HTERT RPE-1 (cell line): Measurements from ENCODE around the gene TNFSF18.
"Not testable (repeated sequence)": the region's sequence is repeated elsewhere in the genome, so short reads cannot be mapped to it uniquely, and the experiment has no call there.

Experiments
- in situ Hi-C: fragments of 300-500 bp; cut with MboI; formaldehyde crosslinking; loops from 4 replicates; pipeline ENCODE4 v1.14.3; 2020; ENCODE audit warnings: low sequenced_read_pairs

The TNFSF18 gene, protein sequence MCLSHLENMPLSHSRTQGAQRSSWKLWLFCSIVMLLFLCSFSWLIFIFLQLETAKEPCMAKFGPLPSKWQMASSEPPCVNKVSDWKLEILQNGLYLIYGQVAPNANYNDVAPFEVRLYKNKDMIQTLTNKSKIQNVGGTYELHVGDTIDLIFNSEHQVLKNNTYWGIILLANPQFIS

DNA sequence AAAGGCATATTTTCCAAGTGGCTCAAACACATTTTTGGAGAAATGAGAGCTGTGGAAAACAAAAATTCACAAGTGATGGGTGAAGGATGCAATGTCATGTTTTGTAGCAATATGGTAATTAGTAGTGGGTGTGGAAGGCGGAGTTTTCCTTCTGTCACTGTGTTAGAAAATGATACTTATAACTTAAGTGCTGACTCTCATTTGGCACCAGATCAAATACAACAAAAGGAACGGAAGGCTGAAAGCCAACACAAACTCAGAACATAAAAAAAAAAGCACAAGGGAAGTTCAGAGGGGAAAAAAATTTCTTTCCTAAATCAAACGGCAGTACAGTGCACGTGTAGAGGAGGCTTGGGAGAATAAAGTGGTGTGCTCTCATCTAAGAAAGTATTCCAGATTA is at the start of gene TNFSF18:
Gene TNFSF18 (minus strand): TSS at position 77 of the 400 bp plus-strand sequence. CDS start 45 bp downstream, at position 32.
- in situ Hi-C loops: no loop called here

DNA sequence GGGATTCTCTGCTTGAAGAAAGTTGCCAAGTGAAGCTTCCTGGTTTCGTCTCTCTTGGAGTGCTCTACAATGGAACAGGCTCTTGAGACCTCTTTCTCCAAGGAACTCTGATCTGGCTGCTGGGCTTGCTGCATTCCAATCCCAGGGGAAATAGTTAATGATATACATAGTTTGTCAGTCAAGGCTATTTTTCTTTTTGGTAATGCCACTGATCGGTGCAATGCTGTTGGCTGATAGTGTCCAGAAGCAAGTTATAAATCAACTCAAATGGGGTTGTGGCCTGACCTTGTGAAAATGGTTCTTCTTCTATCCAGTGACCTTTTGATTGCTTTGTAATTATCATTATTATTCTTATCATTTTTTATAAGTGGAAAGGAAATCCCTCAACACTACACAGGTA is 48.4 kb upstream of the TNFSF18 start:
- in situ Hi-C loops: no loop called here

DNA sequence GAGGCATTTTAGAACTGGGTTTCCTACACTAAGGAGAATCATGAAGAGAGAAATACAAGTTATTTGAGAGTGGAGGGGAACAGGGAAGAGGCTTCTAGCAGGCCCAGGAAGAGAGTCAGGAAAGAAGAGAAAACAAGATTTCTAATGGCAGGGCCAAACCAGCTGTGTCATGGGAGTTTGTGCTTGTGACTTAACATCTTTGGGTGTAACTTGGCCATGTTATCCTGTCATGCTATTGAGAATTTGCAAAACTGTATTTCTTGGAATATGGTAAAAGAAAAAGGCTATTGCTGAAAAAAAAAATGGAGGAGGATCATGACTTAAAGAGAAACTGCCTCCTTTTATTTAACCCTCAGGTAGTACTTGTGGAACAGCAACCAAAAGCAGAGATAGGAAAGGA is 47.4 kb upstream of the TNFSF18 start:
- in situ Hi-C loops: no loop called here

DNA sequence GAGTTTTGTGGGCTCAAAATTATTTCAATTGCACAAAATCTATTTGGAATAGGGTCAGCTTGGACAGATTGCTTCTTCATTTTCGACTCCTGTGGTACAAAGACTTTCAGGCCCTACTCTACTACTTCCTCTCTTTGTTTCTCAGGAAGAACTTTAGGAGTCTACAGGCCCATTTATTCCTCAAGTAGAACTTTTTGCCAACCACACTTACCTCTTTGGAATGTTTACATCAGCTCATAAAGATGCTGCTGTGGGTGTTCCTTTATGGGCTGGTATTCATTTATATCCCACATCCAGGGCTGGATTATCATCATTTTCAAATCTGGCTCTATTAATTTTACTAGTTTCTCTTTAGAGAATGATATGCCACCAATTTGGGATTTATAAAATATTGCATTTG is 46.3 kb upstream of the TNFSF18 start:
- in situ Hi-C loops: no loop called here

DNA sequence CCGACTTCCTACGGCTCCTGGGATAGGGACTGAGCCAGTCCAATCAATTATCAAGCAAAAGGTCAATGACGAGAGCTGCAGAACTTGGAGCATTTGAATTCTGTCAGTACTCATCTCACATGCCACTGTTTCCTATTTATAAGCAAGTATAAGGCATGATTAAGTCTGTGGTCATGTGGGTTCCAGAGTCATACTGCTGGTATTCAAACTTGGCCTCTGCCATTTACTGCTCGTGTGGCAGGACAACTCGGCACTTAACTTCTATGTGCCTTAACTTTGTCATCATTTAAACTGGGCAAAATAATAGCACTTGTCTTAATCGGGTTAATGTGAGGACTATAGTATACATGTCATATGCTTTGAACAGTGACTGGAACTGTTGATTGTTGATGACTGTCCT is 44.9 kb upstream of the TNFSF18 start:
- in situ Hi-C loops: no loop called here

DNA sequence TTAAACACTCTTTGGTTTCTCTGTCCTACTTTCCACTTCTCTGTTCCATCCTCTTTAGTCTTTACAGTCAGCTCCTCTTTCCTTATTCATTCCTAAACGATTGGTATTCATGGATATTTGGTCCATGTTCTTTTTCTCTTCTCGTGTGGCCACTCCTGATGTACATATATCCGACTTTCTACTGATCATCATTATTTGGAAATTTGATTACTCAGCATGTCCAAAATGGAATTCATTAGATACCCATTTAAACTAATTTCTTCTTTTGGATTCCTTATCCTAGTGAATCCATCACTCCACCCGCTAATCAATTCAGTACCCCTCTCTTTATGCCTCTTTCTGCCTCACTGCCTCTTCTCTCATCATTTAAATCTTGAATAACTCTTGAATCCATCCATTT is 43.8 kb upstream of the TNFSF18 start:
- in situ Hi-C loops: no loop called here

DNA sequence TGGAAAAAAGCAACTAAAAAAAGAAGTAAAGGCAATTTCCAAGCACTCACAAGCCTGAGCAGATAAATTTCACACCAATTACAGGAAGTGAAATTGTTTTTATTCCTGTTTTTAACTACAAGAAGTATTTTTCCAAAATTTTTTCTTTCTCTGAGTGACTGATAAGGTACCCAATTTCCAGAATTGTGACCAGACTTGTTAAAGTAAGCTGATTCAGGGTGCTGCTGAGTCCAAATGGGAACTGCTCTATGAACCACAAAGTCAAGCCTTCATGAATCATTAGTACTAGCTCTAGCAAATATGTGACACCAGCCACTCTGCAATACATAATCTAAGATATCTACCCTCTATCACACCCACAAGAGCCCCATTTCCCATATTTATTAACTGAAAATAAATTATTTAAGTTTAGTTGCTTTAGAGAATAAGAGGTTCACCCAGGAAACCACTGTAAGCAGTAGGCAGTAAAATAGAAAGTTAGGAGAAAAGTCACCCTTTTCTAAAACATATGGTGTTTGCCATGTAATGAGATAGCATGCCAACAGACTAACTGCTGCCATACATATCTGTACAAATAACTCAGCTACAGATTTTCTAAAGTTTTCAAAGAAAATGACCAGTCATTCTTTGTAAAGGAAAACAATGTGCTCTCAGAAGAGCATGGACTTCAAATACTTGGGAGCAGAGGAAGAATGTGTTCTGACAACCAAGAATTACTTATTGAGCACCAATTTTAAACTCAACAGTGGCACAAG is 43.1 kb upstream of the TNFSF18 start:
- in situ Hi-C loops: no loop called here

DNA sequence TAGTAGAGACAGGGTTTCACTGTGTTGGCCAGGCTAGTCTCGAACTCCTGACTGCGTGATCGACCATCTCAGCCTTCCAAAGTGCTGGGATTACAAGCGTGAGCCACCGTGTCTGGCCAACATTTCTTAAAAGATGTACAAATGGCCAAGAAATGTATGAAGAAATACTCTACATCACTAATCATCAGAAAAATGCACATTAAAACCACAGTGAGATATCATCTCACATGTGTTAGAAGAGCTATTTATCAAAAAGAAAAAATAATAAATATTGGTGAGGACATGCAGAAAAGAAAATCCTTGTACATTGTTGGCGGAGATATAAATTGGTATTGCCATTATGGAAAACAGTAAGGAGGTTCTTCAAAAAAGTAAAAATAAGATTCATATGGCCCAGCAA is 33.6 kb upstream of the TNFSF18 start:
- in situ Hi-C loops: no loop called here

DNA sequence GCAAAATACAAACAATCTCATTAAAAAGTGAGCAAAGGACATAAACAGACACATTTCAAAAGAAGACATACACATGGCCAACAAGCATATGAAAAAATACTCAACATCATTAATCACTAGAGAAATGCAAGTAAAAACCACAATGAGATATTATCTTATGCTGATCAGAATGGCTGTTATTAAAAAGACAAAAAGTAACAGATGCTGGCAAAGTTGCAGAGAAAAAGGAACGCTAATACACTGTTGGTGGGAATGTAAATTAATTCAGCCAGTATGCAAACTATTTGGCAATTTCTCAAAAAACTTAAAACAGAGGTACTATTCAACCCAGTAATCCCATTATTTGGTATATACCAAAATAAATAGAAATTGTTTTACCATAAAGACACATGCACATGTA is 32.2 kb upstream of the TNFSF18 start:
- in situ Hi-C loops: no loop called here

DNA sequence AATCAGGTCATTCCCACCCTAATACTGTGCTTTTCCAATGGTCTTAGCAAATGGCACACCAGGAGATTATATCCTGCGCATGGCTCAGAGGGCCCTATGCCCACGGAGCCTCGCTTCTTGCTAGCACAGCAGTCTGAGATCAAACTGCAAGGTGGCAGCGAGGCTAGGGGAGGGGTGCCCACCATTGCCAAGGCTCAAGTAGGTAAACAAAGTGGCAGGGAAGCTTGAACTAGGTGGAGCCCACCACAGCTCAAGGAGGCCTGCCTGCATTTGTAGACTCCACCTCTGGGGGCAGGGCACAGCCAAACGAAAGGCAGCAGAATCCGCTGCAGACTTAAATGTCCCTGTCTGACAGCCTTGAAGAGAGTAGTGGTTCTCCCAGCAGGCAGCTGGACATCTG is 23.5 kb upstream of the TNFSF18 start:
- in situ Hi-C loops: not testable (repeated sequence)

DNA sequence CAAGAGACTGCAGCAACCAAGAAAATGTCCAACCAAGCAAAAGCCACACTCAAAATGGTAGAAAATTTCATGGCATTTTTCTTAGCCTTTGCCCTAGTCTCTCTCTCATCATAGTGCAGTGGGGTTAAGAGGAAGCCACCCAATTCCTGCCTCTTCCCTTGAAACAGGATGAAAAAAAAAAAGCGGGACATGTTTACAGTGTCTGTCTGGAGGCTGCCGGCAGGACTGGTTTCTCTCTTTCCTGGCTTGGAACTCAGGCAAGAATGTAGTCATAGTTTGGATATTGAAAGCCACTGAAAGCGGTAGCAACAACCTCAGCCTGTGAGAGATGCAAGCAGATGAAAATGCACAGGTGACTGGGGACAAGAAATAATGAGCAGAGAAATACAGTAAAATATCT is 13.3 kb upstream of the TNFSF18 start:
- in situ Hi-C loops: no loop called here

DNA sequence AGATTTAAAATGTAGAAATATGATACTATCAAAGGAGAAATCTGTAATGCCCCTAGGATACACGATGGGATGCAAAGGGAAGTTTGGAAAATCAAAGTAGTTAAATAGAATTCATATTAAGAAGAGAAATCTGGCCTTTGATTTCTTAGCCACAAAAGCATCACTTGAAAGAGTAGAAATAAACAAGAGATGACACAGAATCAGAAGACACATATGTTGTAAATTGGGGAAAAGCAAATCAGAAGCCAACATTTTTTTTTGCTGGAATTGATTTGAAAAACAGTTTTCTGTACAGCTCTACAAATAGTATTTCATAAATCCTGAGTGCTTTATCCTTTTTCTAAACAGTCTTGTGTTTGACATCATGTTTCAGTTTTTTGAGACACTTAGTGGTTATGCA is 12.4 kb upstream of the TNFSF18 start:
- in situ Hi-C loops: no loop called here

DNA sequence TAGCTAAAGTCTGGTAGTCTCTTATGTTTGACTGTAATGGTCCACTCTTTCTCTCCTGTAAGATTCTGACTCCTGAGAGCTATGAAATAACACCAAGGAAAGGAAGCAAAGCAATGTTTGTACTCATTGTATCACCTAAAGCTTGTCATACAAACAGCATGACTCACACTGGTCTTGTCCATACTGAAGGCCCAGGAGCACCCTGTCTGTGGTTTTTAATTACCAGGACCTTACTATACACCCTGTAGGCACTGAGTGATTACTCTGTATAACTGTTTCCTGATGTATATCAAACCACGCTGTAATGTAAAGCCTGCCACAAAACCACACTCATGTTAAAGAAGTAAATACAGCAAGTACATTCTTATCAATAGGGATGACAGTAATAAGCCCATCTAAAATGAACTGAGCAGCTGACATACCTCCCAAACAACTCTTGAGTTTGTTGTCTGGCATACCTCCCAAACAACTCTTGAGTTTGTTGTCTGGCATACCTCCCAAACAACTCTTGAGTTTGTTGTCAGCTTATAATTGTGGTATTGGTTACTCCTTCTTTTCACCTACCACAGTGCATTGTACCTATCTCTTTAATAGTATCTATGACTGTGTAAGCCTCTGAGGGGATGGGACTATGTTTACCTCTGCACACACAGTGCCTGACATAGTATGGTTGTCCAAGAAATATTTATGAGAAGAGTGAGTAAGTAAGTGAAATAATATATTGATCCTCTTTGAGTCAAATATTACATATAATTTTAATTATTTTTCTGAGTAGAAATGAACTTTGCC is 11.6 kb upstream of the TNFSF18 start:
- in situ Hi-C loops: no loop called here

DNA sequence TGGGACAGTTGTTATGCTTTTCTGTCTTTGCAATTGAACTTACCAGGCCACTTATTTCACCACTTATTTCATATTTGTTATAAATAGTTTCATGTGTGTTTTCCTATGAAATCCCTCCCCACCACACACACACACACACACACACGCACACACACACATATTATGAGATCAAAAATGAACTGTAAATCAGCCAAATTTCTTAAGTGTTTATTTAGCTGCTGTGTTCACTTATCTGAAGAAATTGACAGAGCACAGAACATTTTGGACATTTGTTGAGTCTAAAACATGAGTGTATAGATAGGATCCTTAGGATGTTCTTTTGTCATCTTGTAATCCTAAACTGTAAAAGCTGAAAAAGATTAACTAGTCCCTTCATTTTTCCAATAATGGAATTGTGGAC is 7.8 kb upstream of the TNFSF18 start:
- in situ Hi-C loops: no loop called here

DNA sequence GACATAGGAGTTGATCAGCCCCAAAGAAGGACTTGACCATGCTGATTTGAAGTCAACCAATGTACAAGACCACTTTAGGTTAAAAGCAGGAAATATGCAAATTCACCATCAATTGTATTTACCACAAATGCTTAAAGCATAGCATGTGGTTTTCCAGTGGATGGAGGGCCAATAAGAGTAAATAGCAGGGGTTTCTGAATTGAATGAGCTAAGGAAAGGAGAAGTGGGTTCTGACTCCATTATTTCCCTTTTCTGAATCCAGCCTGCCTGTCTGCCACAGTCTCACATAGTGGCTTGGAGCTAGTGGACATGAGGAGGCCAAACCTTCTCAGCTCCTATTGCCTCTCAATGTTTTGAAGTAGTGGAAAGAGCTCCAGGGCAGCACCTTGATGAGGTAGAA is 7.2 kb upstream of the TNFSF18 start:
- in situ Hi-C loops: no loop called here

DNA sequence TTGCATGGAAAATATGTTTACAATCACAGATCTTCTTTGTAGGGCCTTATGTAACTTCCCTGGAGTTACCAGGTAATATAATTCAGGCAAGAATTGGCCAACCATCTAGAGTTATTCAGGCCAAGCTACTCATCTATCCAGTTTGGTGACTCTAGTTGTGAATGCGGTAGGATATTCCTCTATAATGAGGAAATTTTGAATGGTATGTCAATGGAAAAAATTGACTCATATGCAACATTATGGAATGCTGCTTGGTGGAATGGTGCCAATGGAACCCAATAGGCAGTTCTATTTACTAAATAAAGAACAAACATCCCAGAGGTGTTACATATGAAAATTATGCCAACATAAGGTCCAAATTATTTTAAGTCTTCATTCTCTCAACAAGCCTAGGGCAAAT is 5.6 kb upstream of the TNFSF18 start:
- in situ Hi-C loops: no loop called here

DNA sequence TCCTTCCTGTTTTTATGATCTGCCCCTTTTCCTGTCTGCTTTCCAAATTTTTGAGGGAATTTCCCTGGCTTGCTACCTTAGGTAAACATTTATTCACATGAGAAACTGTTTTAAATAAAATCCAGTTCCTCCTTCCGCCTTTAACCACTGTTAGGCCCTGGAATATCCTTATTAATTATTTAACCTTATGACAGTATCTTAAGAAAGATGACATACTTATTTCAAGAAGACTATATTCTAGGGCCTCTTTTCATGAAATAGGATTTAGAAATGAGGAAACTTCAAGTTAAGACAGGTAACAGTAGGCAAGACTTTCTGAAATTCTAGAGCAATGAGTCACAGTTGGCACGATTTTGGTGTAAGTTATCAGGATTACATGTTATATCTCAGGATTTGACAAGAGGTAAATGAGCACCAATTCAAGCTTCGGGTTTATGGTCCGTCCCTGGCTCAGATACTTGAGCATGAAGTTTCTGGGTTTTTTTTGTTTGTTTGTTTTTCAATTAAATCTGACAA is 2.0 kb upstream of the TNFSF18 start:
- in situ Hi-C loops: no loop called here

DNA sequence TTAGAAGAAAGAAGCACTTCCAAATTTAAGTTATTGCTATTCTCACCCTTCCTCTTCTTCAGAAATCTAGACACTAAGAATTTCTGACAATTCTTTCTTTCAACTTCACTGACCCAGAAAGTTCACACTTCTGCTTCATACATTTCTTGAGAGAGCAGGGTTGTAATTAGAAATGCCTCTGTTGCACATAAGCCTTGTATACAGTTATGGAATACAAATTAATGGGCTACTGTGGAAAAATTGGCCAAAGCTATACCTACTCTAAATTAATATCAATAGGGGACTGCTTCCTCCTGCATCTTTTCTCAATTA is 1.5 kb downstream of the TNFSF18 start:
- in situ Hi-C loops: no loop called here

DNA sequence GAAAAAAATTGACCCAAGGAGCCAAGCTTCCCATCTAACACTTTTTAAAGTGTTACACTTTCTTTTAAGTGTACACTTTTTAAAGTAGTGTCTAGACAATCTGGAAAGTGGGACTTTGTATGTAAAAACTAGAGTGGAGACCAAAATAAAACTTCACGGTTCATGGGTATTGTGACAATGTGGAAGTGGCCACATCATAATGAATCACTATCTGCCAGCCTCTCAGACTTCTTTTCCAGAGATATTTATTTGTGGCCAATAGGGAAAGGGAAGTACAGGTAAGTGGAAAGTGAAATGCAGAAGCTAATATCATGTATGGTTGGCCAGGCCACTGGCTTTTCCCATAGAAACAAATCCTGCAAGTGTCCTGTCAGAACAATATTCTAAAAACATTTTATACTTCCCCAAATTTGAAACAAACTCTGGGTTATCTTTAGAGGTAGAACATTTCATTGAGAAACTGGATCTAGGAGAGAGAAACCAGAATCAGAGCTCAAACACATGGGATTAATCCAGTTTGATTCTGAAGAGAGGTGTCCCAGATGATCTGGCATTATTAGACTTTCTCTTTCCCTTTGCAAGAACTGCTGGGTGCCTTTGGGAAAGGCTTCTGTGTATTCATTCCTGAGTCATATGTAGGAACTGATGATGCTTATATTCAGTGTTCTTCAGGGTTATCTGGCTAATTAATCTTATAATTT is 2.0 kb downstream of the TNFSF18 start:
- in situ Hi-C loops: no loop called here

DNA sequence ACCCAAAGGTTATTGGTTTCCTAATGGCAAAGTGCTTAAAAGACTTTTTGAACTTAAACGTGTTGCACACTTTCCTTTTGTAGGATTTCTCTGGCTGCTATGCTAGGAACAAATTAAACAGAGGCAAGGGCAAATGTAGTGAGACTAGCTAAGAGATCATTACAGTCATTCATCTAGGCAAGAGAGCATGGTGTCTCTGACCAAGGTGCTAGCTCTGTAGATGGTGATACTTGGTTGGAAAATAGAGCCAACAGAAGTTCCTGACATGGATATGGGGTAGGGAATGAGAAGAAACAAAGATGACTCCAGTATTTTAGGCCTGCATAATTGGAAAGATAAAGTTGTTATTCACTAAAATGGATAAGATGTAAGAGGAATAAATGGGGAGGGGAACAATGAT is 6.1 kb downstream of the TNFSF18 start:
- in situ Hi-C loops: no loop called here

DNA sequence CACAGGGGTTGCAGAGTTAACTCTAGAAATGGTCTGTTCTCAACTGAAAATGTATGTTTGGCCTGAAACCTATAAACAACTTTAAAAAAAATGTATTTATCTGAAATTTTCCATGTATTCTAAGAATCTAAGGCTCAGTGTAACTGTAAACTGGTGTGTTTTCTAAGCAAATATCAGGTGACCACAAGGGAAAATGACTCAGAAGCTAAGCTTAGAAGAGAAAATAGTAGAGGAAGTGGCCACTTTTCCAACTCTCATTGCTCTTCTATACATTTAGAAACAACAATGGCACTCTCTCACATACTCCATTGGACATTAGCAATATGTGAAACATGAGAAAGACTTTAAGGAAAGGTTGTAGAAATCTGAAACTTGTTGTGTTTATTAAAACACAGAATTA is 7.5 kb downstream of the TNFSF18 start:
- in situ Hi-C loops: no loop called here
